Measurements from ENCODE around the gene TTLL3. TPM values are rescaled to one million over a fixed set of nuclear protein-coding genes. Genes with fewer than 3 reads are reported as not detected.
A peak's percentile ranks its signal among the peaks of the same experiment; 100 is the strongest.

Gene TTLL3
- polyA plus RNA-seq, 1 donor = 73.4 TPM

- DNase-seq = no peak
Observed at GRCh38 chr3:9806688-9807589, 3.1 kb upstream of the TTLL3 start.

DNA sequence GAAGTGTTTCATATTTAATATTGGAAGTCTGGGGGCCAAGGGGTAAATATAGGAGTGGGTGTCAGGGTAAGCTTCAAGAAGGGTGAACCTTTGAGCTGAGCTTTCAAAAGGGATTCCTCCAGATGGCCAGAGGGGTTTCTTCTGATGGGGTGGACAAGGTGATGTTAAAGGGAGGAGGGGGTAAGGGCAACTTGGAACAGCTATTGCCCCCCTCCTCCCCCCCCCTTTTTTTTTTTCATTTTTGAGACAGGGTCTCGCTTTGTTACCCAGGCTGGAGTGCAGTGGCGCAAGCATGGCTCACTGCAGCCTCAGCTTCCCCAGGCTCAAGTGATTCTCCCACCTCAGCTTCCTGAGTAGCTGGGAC is 2.1 kb upstream of the TTLL3 start:
- DNase-seq = no peak

- no peak for DNase-seq
Observed at GRCh38 chr3:9808345-9809037, 1.6 kb upstream of the TTLL3 start.

- no peak for DNase-seq
Observed at GRCh38 chr3:9809239-9809614, 835 bp upstream of the TTLL3 start.

- DNase-seq = peak; percentile 21
Observed at GRCh38 chr3:9810433-9810770, 340 bp downstream of the TTLL3 start.

DNA sequence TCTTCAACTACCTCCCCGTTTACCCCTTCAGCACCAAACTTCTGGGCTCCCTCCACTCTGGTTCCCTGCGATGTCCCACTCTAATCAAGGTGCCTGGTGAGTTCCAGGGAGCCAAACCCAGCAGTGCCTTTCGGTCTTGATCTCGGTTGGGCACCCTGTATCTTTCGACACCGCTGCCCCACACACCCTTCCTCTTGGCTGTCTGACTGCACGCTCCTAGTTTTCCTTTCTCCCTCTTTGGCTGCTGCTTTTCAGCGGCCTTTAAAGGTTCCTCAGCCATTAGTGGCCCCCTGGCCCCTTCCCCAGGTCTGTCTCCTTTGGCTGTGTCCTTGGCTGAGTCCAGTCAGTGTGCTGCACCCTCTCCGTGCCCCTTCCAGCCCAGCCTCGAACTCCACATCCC is 784 bp downstream of the TTLL3 start:
- no peak for DNase-seq

DNA sequence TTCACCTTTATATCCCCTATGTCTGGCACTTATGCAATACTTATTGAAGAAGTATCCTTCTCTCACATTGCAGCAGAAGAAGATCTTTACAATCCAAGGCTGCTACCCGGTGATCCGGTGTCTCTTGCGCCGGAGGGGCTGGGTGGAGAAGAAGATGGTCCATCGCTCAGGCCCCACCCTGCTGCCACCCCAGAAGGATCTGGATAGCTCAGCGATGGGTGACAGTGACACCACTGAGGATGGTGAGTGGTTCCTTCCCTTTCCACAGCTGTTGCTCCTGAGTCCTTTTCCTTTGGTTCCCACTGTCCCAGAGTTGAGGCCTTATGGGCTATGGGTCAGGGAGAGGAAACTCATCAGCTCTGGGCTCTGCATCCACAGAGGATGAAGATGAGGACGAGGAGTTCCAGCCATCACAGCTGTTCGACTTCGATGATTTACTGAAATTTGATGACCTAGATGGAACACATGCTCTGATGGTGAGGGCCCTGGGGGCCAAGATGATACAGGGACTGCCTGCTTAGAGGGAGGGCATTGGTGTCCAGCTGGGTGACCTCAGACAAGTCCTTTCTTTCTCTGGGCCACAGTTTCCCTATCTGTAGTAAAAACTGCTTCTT is 2.9 kb downstream of the TTLL3 start:
- no peak for DNase-seq

DNA sequence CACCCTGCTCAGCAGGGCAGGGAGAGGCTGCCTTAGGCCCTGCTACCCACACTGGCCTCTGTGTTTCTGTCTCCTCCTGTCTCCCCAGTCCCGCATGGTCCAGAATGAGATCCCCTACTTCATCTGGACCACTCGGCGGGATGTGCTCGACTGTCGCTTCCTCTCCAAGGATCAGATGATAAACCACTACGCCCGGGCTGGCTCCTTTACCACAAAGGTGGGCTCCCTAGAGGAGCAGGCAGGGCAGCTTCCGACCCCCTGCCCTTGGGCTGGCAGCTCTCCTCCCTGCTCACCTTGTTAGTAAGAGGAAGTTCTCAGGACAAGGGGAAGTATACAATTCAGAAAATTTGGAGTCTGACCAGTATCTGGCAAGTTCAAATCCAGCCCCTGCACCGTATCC is 5.9 kb downstream of the TTLL3 start:
- DNase-seq = no peak

GRCh38 chr3:9817436-9817835 is 7.4 kb downstream of the TTLL3 start:
- no peak for DNase-seq

GRCh38 chr3:9818666-9819335 is 8.7 kb downstream of the TTLL3 start:
- DNase-seq = no peak

GRCh38 chr3:9820543-9820942 is 10.5 kb downstream of the TTLL3 start:
- no peak for DNase-seq

DNA sequence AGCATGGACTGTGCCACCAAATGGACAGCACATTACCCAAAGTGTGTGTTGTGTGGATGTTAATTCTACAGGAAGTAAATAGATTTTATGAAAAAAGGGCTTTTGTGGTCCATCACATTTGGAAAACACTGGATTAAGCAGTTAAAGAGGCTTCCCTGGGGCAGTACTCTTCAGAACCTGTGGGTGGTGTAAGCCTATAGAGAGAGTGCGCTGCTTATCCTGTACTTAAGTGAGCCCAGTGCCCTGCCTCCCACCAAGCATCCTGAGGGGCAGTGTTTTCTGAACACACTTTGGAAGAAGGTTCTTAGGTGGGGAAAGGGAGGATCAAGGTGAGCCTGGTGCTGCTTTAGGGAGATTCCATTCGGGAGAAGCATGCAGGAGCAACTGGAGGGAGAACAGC is 10.9 kb downstream of the TTLL3 start:
- DNase-seq = no peak

DNA sequence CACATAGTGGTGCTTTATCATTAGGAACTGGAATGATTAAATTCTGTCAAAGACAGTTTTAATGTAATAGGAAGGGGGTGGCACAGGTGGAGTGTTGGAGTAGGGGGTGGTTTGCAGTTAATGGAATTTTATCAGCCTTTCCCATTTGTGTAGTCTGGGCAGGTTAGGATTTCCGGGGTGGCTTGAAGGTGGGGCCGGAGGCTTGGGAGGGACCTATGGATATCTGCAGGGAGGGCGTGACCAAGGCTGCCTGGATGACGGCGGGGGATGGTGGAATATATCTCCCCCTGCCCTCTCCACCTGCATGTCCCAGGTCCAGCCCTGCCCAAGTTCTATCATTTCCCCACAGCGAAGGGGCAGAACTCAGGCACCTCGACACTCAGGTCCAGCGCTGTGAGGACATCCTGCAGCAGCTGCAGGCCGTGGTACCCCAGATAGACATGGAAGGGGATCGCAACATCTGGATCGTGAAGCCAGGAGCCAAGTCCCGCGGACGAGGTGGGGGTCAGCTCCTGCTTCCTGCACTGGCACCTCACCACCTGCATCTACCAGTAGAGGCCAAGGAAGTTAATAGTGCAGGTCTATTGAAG is 15.5 kb downstream of the TTLL3 start:
- DNase-seq = no peak

DNA sequence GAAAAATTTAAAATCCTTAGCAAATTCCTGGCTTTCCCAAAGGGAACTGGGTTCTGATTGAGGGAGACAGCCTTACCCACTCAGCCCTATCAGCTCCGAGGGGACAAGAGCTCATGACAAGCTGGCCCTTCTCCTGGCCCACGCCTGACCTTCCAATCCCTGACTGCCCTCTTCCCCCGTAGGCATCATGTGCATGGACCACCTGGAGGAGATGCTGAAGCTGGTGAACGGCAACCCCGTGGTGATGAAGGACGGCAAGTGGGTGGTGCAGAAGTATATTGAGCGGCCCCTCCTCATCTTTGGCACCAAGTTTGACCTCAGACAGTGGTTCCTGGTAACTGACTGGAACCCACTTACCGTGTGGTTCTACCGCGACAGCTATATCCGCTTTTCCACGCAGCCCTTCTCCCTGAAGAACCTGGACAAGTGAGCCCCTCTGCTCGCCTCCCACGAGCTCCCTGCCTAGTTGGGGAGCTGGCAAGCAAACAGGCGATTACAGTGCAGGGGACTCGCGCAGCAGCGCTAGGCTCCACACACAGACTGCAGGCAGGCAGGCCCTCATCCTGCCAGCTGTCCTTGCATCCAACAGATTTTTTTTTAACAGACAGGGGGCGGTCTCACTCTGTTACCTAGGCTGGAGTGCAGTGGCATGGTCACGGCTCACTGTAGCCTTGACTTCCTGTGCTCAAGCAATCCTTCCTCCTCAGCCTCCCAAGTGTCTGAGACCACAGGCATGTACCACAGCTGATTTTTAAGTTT is 16.9 kb downstream of the TTLL3 start:
- DNase-seq = no peak

DNA sequence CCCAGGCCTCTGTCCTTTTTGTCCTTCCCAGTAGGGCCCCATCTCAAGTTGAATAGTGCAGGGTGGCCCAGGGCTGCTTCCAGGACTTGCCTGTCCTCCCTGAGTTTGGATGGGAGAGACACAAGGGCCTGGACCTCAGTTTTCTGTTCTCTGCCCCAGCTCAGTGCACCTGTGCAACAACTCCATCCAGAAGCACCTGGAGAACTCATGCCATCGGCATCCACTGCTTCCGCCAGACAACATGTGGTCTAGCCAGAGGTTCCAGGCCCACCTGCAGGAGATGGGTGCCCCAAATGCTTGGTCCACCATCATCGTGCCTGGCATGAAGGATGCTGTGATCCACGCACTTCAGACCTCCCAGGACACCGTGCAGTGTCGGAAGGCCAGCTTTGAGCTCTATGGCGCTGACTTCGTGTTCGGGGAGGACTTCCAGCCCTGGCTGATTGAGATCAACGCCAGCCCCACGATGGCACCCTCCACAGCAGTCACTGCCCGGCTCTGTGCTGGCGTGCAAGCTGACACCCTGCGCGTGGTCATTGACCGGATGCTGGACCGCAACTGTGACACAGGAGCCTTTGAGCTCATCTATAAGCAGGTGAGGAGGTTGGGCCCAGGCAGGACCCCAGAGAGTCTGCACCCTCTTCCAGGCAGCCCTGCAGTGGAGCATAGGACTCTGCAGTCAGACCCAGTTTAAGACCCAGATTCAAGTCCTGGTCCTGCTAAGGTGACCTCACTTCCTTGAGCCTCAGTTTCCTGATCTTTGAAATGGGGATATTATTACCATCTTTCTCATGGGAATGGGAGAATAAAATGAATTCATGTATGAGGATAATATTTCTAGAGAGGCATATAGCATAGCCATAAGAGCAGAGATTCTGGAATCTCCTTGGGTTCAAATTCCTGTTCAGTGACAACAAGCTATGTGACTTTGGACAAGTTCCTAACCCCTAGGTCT is 19.0 kb downstream of the TTLL3 start:
- DNase-seq = no peak

- no peak for DNase-seq
Observed at GRCh38 chr3:9831253-9831652, 21.2 kb downstream of the TTLL3 start.

- no peak for DNase-seq
Observed at GRCh38 chr3:9833078-9833477, 23.0 kb downstream of the TTLL3 start.

- no peak for DNase-seq
Observed at GRCh38 chr3:9834520-9835380, 24.7 kb downstream of the TTLL3 start.
